ENCODE measurements around the gene CXCR6.
A peak's percentile ranks its signal among the peaks of the same experiment; 100 is the strongest.

CXCR6 gene

DNA sequence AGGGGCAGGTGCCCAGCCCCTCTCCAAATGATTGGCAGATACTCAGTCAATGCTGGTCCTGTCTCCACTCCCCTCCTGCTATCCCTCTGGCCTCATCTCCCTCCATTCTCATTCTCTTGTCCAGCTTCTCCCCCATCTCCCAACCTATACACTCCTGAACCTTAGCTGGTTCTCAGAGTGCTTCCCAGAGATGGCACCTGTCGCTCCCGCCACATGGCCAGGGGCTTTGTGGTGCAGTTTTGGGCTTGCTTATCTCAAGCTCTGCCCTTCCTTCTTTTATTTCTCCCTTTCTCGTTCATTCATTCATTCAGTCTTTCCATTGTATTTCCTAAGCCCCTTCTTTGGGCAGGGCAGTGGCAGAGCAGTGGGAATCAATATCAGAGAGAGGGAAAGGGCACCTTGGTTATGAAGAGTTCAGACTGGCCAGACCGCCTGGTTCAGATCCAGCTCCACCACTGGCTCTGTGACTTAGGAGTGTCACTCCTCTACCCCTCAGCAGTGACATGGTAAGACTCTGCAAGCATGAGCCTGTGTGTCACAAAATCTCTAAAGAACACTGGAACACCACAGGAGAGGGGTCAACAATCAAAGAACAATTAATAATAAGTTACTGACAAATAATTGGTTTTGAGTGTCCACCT is 20.2 kb upstream of the CXCR6 start:
- DNase-seq: no peak

GRCh38 chr3:45923755-45924154 is 19.5 kb upstream of the CXCR6 start:
- DNase-seq: no peak

DNA sequence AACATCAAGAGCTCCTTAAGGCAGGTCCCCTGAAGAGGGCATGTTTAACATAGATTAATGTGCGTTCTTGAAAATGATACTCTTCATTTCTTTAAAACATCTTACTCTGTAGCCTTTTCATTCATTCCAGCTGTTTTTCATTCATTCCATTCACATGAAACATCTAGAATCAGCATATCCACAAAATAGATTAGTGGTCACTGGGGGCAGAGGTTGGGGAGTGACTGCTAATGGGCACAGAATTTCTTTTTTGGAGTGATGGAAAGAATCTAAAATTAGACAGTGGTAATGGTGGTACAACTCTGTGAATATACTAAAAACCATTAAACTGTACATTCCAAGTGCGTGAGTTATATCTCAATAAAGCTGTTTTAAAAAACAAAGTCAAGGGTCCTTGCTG is 15.4 kb upstream of the CXCR6 start:
- DNase-seq: no peak

DNA sequence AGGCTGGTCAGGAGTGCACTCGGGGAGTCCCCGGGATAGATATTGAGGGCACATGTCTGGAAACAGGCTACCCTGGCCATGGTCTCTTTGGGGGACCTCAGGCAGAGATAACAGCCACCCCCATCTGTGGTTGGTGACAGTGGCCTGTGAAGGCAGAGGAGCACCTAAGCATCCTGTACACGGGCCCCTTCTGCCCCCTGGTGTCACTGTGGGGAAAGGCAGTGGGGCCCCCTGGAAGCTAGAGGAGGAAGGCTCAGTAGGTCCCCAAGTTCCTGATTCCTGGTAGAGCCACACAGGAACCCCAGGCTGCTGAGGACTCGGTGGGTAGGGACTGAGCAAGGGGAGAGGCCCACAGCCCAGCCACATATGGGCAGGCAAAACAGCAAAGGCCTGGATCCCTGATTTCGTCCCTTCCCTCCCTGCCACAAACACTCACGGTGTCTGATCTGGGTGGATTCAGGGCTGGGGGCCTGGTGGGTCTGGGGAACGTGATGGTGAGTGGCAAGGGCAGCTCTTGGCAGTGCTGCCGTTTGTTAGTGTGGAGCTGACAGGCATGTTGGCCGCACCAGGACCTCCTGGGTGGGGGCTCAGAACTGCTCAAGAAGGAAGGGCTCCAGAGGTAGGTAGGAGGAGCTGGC is 14.1 kb upstream of the CXCR6 start:
- peak; percentile 48 for DNase-seq

- DNase-seq: no peak
These were observed 11.8 kb upstream of the CXCR6 start for GRCh38 chr3:45931496-45931895.

DNA sequence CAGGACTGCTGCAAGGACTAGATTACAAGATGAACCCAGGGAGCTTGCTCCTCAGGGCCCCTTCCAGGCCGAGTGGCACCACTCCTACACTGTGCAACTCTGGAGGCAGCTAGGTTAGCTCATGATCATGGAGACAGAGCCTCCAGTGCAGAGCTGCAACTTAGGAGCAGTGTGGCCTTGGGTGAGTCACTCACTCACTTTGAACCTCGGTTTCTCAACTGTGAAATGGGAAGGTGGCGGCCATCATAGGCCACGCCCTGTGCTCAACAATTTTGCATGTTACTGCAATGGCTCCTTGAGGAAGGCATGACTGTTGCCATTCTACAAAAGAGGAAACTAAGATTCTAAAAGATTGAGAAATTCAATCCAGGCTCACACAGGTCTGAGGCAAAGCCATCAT is 11.2 kb upstream of the CXCR6 start:
- DNase-seq: no peak

DNA sequence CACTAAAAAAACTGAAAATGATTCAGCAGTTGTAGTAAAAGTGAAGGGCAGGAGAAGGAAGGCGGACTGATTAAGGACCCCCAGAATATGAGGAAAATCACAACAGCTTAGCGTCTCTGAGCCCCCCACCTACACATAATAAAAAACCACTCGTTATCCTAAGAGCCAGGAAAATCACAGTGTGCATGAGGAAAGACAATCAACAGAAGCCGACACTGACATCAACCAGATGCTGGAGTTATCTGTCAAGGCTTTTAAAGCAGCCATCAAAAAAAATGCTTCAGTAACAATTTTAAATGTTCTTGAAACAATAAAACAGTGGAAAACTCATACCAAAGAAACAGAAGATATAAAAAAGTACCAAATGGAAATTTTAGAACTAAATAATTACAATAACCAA is 9.7 kb upstream of the CXCR6 start:
- no peak for DNase-seq

DNA sequence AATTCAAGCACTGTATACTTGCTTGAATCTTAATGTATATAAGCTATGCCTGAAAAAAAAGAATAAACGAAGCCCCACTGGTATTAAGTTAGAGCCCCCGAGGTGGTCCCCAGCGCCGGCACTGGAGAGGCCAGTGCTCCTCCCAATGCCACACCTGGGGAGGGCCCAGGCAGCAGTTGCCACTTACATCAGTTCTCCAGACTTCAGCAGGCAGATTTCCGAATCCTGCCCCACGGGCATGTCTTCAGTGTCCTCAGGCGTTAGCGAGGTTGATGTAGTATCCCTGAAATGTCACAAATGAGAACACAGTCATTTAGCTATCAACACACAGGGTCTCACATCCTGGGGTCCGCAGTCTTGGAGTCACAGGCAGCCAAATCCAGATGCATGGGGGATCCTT is 7.0 kb upstream of the CXCR6 start:
- no peak for DNase-seq

- no peak for DNase-seq
These were observed 5.8 kb upstream of the CXCR6 start for GRCh38 chr3:45937206-45938042.

- DNase-seq: no peak
These were observed 5.2 kb upstream of the CXCR6 start for GRCh38 chr3:45938043-45938435.

DNA sequence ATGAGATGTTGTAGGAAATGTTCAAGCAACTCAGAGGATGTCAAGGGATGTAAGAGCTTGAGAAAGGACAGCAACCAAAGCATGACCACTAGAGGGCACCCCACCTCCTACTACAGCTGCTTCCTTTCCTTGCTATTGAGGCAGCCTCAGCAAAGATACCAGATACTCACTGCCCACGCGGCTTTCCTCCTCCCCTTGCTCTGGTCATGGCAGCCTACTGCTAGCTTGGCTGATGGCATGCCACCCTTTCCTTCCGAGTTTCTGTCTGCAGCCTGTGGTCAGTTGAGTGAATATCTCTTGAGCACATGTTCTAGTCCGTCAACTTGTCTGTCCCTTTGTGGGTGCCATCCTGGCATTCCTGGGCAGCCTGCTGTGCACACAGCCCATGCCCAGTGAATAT is 4.4 kb upstream of the CXCR6 start:
- peak; percentile 85 for DNase-seq

GRCh38 chr3:45939341-45939771 is 3.9 kb upstream of the CXCR6 start:
- DNase-seq: no peak

- DNase-seq: no peak
These were observed 3.1 kb upstream of the CXCR6 start for GRCh38 chr3:45940004-45940780.

- DNase-seq: no peak
These were observed 2.4 kb upstream of the CXCR6 start for GRCh38 chr3:45940781-45941365.

- no peak for DNase-seq
These were observed 1.0 kb upstream of the CXCR6 start for GRCh38 chr3:45942051-45942825.

GRCh38 chr3:45944830-45945620 is 1.8 kb downstream of the CXCR6 start:
- peak; percentile 11 for DNase-seq

GRCh38 chr3:45946307-45946706 is 3.0 kb downstream of the CXCR6 start:
- no peak for DNase-seq

DNA sequence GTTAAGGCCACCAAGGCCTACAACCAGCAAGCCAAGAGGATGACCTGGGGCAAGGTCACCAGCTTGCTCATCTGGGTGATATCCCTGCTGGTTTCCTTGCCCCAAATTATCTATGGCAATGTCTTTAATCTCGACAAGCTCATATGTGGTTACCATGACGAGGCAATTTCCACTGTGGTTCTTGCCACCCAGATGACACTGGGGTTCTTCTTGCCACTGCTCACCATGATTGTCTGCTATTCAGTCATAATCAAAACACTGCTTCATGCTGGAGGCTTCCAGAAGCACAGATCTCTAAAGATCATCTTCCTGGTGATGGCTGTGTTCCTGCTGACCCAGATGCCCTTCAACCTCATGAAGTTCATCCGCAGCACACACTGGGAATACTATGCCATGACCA is 3.6 kb downstream of the CXCR6 start:
- no peak for DNase-seq

- DNase-seq: no peak
These were observed 4.1 kb downstream of the CXCR6 start for GRCh38 chr3:45947361-45947760.

DNA sequence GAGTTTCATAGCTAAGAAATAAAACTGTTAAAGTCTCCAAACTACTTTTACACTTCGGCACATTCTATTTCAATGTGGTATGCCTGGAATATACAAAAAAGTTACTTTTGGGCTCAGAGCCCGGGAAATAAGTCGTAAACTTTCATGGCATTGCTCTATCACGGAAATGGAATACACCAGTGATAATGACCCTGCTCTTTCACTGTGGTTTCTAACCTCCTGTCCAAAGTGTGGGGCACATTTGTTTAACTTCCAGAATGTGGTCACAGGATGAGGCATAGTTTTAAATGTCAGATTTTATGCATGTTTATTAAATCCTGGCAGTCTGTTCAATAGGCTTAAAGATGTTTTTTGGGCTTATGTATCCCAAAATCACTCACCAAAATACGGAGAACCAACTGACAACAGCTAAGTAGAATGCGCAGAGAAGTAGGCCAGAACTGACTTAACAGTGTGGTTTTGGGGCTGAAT is 5.1 kb downstream of the CXCR6 start:
- no peak for DNase-seq

DNA sequence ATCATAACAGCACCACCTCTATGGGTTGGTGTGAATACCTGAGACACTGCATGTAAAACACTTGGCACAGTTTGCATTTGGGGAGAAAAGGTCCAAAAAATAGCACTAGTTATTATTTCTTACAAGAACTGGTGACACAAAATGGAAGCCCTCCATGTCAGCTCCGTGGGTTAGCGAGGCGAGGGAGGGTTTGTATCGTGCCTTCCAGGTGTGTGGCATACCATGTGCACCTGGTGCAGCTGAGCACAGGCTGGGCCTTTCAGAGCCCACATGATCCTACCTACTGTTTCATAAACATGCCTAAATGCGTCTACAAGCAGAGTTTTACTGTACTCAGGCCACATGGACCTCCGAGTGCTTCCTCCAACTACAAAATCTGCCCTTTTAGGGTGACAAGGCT is 5.6 kb downstream of the CXCR6 start:
- DNase-seq: no peak
